GM19043 (cell line): ENCODE data around the gene IMPACT.
A peak's percentile ranks its signal among the peaks of the same experiment; 100 is the strongest.

Experiments used
- ATAC-seq: cut with Tn5 transposase; IDR thresholded peaks from one replicate; pipeline ENCODE4 v1.9.1; 2021; ENCODE audit warnings: low read depth; ENCODE audit not compliant: unreplicated experiment

The IMPACT gene

GRCh38 chr18:24426398-24427294 lies at the start of gene IMPACT:
TSS of gene IMPACT (plus strand) at chr18:24426670. CDS start at chr18:24426757, 87 bp downstream.
- ATAC-seq: peak; percentile 84

GRCh38 chr18:24378598-24378997 lies 47.9 kb upstream of the IMPACT start:
- no peak for ATAC-seq

- ATAC-seq: no peak
These were observed 46.2 kb upstream of the IMPACT start for GRCh38 chr18:24380163-24380747.

- ATAC-seq: no peak
These were observed 45.3 kb upstream of the IMPACT start for GRCh38 chr18:24381126-24381525.

- no peak for ATAC-seq
These were observed 39.8 kb upstream of the IMPACT start for GRCh38 chr18:24386681-24387080.

GRCh38 chr18:24388957-24389356 lies 37.5 kb upstream of the IMPACT start:
- ATAC-seq: no peak

- ATAC-seq: no peak
These were observed 31.2 kb upstream of the IMPACT start for GRCh38 chr18:24395049-24395795.

GRCh38 chr18:24396082-24396633 lies 30.3 kb upstream of the IMPACT start:
- no peak for ATAC-seq

GRCh38 chr18:24397131-24397693 lies 29.3 kb upstream of the IMPACT start:
- no peak for ATAC-seq

DNA sequence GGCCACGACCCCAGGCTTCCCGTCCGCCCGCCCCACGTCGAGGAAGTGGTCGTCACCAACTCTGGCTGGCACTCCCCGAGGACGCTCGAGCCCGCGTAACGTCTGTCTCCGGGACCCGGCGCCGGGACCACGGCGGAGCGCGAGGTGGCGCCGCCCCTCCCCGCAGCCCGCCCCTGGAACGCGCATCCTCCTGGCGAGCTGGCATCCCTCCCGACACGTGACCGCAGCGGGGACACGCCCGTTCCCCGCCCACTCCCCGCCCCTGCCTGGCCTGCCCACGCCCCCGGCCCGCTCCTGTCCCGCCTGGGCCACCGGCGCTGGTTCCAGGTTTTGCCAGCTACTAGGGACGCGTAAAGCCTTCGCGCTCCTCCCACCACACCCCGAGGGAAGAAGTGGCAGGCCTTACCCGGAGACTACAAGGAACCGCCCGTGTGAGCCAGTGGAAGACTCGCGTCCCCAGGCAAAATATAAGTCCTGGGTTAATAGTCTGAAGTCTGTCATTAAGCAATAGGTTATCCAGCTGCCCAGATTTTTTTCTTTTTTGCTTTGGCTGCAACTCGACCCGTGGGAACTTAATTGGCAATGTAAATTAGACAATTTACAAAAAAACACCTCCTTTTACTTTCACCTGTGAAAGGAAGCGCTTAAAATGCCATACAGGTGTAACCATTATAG lies 28.6 kb upstream of the IMPACT start, which contains the start of gene OSBPL1A:
TSS of gene OSBPL1A (minus strand) at position 131 of the 675 bp plus-strand sequence. CDS start 20,291 bp downstream, outside the sequence.
- no peak for ATAC-seq

DNA sequence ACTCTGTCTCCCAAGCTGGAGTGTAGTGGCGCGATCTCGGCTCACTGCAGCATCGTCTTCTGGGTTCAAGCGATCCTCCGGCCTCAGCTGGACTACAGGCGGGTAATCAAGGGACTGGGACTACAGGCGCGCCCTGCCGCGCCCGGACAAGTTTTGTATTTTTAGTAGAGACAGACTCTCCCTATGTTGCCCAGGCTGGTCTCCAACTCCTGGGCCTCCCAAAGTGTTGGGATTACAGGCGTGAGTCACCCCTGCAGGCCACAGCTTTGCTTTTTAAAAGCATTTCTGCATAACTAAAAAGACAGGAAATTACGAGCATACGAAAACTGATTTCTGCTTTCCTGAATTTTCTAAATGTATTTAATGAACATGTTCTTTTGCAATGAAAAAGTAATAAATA lies 27.9 kb upstream of the IMPACT start:
- no peak for ATAC-seq

DNA sequence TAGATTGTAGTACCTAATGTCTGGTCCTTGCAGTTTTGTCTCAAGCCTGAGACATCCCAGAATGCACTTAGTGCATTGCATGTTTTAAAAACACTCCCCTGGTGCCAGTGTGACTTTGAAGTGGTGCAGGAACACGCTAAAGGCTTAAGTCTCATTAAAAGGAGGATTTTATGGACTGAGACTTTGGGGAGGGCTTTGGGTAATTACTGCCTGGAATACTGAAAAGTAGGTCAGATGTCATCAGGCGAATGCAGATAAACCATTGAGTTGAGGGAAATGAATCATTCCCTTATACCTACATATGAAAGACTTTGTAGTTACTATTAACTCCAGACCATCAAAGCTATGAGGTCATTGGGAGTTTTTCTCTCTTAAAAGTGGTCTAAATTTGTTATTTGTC lies 25.9 kb upstream of the IMPACT start:
- ATAC-seq: no peak

DNA sequence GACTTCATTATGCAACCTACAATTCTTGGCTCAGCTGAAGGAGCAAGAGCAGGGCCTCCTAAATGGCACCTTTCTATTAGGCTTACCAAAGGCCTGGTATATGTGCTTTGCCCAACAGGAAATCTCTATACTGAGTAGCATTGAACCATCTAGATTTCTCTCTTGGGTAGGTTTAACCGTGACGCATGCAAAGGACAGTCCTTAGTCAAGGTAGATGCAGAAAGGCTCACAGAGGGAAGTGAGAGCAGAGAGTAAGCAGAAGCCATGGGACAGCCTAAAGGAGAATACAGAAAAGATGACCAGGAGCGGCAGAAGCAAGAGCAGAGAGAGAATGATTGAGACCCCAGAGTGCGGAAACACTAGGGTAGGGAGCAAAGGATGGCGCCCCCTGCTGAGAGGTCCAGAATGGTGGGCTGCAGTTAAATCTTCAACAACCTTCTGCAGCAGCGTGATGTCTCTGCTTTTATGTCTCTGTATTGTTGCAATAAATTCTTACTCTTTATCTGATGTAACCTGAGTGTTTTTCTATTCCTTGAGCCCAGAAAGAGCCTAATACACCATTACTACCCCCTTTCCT lies 24.2 kb upstream of the IMPACT start:
- ATAC-seq: no peak

GRCh38 chr18:24403076-24403475 lies 23.4 kb upstream of the IMPACT start:
- ATAC-seq: no peak

- no peak for ATAC-seq
These were observed 21.9 kb upstream of the IMPACT start for GRCh38 chr18:24404591-24404990.

DNA sequence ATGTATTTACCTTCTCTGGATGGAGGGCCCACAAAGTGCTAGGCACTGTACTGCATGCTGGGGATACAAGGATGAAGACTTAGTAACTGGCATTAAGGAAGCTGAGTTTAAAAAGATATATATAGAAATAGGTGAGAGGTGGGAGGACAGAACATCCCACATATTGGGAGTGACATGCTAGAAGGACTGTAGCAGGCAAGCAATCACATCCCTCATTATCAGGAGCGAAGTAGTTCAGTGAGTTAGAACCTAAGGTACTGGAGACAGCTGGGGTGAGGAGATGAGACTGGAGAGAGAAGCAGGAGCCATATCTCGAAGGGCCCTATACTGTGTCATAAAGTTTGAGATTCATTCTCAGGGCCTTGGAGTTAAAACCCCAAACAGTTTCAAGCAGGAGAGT lies 18.0 kb upstream of the IMPACT start:
- no peak for ATAC-seq

- no peak for ATAC-seq
These were observed 13.3 kb upstream of the IMPACT start for GRCh38 chr18:24413148-24413547.

DNA sequence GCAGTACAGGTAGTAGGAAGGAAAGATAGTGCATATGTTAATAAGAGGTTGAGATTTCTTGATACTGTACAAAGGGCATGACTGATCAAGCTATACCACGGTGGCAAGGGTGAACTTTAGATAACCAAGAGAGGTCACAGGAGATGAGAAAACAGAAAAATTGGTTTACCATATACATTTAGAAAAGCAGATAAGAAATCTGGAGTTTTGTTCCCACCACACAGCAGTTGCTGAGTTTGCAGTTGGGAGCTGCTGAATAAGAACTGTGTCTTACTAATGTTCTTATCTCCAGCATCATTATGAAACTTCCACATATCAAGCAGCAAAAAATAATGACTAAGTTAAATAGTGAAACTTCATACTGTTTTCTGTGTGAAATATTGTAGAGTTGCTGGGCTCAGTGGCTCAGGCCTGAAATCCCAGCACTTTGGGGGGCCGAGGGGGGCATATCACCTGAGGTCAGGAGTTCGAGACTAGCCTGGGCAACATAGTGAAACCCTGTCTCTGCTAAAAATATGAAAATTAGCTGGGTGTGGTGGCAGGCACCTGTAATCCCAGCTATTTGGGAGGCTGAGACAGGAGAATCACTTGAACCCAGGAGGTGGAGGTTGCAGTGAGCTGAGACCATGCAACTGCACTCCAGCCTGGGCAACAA lies 12.0 kb upstream of the IMPACT start:
- no peak for ATAC-seq

DNA sequence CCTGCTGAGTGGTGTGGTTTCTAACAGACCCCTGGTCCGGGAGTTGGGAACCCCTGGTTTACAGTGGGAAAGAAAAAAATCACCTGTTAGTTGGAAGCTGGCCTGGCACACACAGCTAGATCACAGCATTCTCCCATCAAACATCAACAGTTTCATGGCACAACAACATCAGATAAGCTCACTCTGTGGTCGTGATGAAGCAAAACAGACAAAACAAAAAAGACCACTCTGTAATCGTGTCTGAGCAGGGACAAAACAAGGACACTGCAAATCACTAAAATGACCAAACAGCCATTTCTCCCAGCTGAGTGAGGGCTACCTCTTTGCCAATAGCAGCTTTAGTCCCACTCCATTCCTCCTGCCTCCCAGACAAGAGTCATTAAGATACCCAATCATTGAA lies 9.0 kb upstream of the IMPACT start:
- no peak for ATAC-seq
